NCI-H446 (cell line): ENCODE measurements around the gene LRP2.

Experiments used
- DNase-seq, 2 experiments: peaks; one replicate each; lab custom pipeline; 2025; lab: John Stamatoyannopoulos, UW

The LRP2 gene

DNA sequence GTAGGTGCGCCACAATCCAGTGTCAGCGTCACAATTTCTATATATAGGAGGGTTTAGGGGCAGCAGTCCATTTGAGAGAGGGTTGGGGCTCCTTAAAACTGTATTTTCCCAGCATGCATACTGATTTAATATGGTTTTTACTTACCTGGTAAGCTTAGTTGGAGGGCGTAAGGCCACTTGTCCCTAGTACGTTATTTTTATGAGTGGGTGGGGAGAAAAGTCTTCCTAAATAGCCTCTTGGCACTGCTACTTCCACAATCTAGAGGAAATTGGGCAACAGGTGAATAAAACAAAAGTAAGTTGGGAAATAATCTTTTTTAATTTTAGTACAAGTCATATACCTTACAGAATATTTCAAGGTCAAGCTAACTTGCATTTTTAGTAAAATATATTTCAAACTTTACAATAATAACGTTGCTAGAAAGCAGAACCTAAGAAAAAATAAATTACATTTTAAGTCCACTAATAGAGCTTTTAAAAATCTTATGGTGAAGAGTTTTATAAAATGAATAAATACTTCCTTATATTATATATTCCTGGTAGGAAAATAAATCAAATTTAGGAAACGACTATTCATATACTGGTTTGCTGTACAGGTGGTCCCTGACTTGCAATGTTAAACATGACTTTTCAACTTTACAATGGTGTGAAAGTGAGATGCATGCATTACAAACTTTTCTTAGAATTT is 272.1 kb downstream of the LRP2 start:
- DNase-seq = no peak

DNA sequence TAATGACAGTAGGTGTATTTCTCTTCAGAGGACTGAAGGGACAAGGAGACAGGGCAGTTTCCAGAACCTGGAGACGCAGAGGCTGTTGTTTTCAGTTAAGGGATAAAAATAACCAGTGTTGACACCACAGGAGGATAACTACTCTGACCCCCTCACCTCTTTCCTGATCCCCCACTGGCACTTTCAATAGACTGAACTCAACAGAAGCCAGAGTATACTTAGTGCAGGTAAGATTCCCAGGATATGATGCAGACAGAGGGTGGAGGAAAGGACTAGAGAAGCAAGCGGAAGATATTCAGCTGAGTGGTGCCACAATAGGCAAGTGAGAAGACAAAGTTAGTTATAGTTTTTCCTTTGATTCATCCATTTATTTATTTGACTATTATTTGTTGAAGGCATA is 273.2 kb downstream of the LRP2 start:
- no peak for DNase-seq

DNA sequence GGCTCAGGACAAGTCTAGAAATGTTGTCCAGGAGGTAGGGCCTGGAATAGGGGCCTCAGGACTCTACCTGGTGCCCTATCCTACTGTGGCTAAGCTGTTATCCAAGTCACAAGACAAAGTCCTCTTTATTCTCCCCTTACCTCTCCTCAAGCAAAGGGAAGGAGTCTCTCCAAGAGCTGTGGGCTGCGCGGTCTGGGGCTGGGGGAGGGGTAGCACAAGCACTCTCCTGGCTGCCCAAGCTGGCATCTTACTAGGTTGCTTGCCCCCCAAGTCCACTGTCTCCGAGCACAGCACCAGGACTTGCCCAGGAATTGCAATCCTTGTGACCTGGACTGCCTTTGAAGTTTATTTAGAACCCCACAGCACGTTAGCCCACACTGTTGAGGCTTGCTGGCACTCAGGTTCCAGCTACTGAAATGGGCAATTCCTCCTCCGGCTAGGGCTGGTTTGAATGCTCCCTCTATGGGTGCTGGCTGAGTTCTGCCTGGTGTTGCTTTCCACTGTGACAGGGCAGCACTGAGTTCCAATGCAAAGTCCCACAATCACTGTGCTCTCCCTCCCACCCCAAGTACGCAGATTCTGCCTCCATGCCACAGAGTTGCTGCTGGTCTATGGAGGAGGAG is 274.5 kb downstream of the LRP2 start:
- DNase-seq = no peak

- no peak for DNase-seq
Measured at GRCh38 chr2:169086893-169087467, 275.4 kb downstream of the LRP2 start.

DNA sequence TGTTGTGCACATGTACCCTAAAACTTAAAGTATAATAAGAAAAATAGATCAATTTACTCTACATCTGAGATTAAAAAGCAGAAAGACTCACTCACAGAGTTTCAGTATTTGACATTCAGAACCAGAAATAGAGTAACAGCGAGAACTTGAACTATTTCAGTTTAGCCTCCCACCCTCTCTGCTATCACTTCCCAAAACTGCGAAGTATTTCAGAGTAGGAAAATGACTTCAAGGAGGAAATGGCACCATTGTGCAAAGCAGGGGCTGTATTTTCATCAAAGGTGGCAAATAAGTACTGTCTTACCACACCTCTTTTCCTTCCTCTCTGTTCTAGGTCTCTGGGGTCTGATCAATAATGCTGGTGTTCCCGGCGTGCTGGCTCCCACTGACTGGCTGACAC is 279.3 kb downstream of the LRP2 start:
- DNase-seq = no peak

- no peak for DNase-seq
Measured at GRCh38 chr2:169081551-169081950, 280.8 kb downstream of the LRP2 start.

DNA sequence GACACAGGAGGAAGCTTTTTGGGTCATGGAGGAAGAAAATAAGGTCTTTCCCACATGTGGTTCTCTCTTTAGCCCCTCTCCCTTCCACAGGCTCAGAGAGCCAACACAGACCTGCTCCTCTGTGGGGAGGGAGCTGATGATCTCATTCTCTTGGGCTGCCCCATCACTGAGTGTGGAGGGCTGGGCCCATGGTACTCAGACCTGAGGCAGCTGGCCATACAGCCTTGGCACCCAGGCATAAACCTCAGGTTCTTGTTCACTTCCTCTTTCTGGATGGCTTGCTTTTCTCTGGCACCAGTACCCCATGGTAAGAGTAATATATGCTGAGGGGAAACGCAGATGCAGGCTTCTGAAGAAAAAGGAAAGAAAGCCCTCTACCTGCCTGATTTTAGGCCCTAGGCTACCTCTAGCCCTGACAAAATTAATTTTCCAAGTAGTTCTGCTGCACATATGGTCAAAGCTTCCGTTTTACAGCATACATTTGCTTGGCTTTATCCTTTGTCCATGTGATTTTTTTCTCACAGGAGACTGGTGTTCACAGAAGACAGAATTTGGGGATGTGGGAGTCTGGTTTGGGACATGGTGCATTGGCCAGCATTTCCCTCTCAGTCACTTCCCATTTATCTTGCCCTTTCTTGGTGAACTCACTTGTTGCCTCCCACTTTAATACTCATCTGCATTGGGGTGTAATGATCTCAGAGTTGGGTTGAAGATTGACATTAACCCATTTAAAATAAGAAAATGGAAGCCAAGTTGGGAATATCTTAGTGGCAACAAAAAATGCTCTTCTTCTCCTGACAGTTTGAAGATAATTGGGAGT is 281.9 kb downstream of the LRP2 start:
- DNase-seq = no peak

- no peak for DNase-seq
Measured at GRCh38 chr2:169077674-169078240, 284.6 kb downstream of the LRP2 start.
